ENCODE data around the gene KLF7. TPM values are rescaled to one million over a fixed set of nuclear protein-coding genes. Genes with fewer than 3 reads are reported as not detected.

KLF7 gene
- total RNA-seq, 1 experiment from 2014 or later = 17.1 TPM

DNA sequence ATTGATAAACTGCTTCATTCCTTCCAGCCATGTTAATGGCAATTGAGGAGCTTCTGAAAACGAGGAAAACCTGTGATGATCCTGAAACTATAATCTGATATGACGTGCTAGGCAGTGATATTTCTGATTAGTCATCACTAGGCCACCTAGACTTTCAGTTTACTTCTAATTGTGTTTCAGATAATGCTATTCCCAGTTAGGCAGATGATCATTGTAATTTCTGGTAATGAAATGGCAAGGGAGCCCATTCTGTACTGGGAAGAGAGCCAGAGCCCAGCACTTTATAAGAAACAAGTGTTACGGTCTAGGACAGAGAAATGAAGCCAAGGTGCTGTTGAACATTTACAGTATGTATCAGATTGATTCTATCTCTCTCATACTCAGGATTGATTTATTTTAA lies 120.2 kb downstream of the KLF7 start:
- CTCF ChIA-PET = no interaction called here
- DNase-seq (ENCODE audit: low read depth, low spot score) = no peak
- no TSS peak for BruUV-seq (replicated peaks)
- no peaks in the 10 kb centered on the region for H3K4me1 ChIP-seq (ENCODE audit: control insufficient read depth, insufficient read depth, low read length)
- no peak for ATAC-seq
- no peak overlapping the region for H3K27ac ChIP-seq (ENCODE audit: low read length)
- no peaks in the 10 kb centered on the region for H3K9me3 ChIP-seq (ENCODE audit: control insufficient read depth, insufficient read depth, low read depth, low read length)
- no peaks in the 10 kb centered on the region for H3K27me3 ChIP-seq (ENCODE audit: control insufficient read depth, insufficient read depth, low read length)
- H3K36me3 ChIP-seq (ENCODE audit: control insufficient read depth, insufficient read depth, low read length) = no peaks in the 10 kb centered on the region
- intact Hi-C loops (cut with micrococcal nuclease; ENCODE audit: unreplicated experiment) (no loop called here), in situ Hi-C loops (cut with HindIII; ENCODE audit: low pct_unique_long_range_greater_than_20kb, low sequenced_read_pairs) (no loop called here)
- no peak overlapping the region for H3K4me3 ChIP-seq (ENCODE audit: low read depth in 2 of 2, low read length in 2 of 2)
- TF ChIP-seq, protein P1, sequence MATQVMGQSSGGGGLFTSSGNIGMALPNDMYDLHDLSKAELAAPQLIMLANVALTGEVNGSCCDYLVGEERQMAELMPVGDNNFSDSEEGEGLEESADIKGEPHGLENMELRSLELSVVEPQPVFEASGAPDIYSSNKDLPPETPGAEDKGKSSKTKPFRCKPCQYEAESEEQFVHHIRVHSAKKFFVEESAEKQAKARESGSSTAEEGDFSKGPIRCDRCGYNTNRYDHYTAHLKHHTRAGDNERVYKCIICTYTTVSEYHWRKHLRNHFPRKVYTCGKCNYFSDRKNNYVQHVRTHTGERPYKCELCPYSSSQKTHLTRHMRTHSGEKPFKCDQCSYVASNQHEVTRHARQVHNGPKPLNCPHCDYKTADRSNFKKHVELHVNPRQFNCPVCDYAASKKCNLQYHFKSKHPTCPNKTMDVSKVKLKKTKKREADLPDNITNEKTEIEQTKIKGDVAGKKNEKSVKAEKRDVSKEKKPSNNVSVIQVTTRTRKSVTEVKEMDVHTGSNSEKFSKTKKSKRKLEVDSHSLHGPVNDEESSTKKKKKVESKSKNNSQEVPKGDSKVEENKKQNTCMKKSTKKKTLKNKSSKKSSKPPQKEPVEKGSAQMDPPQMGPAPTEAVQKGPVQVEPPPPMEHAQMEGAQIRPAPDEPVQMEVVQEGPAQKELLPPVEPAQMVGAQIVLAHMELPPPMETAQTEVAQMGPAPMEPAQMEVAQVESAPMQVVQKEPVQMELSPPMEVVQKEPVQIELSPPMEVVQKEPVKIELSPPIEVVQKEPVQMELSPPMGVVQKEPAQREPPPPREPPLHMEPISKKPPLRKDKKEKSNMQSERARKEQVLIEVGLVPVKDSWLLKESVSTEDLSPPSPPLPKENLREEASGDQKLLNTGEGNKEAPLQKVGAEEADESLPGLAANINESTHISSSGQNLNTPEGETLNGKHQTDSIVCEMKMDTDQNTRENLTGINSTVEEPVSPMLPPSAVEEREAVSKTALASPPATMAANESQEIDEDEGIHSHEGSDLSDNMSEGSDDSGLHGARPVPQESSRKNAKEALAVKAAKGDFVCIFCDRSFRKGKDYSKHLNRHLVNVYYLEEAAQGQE (IDR thresholded peaks at IDR 0.05; ENCODE audit: insufficient read depth in 1 of 2, low read depth in 2 of 2, low read length in 1 of 2) = no peak
- TF ChIP-seq POLR2AphosphoS5 (IDR thresholded peaks at IDR 0.05; ENCODE audit: low read depth, low read length) = no peak
- POLR2A ChIA-PET = no interaction called here

DNA sequence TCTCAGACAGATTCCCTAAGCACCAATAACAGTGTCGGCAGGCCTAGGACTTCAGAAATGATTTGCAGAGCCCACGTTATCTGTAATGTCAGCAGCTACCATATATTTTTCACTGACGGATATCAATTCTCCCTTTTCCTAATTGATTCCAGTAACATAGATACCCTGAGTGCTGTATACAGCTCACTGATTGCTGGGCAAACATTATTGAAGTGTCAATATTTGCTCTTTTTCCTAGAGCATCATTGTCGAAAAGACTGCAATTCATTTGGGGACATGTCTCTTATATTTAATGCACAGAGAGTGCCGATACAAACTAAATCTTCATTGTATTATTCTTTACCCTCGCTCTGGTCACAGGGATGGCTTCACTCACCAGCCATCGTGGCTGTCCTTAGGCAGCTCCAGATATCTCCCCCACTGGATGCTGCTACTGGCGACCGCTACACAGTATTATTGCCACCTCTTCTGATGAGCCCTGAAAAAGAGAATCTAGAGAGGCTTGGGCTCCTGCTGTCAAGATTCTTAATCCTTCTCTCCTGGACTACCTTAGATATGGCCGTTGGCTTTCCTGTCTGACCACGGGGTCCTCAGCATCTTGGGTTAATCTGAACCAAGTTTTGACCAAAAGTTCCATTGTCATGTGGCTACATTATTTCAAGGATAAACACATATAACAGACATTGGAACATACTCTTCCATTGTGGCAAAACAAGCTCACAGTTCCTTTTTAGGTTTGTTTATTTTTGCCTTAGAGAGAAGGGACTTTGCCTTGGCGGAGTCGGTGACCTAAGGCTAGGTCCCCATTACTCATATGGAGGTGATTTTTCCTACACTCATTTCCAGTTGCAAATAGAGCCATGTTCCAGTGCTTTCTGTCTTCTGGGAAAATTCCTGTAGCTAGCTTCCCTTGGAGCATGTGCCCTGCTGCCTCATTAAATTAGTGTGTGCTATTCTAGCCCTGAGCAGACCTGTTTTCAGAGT lies 121.1 kb downstream of the KLF7 start:
- Histone ChIP-seq H3K27me3 (ENCODE audit: control insufficient read depth, insufficient read depth, low read length) (no peaks in the 10 kb centered on the region), H3K4me3 (ENCODE audit: low read depth in 2 of 2, low read length in 2 of 2) (no peak overlapping the region), H3K36me3 (ENCODE audit: control insufficient read depth, insufficient read depth, low read length) (no peaks in the 10 kb centered on the region), H3K27ac (ENCODE audit: low read length) (no peak overlapping the region), H3K4me1 (ENCODE audit: control insufficient read depth, insufficient read depth, low read length) (no peaks in the 10 kb centered on the region), H3K9me3 (ENCODE audit: control insufficient read depth, insufficient read depth, low read depth, low read length) (no peaks in the 10 kb centered on the region)
- in situ Hi-C loops (cut with HindIII; ENCODE audit: low pct_unique_long_range_greater_than_20kb, low sequenced_read_pairs) (no loop called here), intact Hi-C loops (cut with micrococcal nuclease; ENCODE audit: unreplicated experiment) (no loop called here)
- ChIA-PET POLR2A (no interaction called here), CTCF (no interaction called here)
- ATAC-seq = no peak
- no peak for DNase-seq (ENCODE audit: low read depth, low spot score)
- TF ChIP-seq TCF7L2 (IDR thresholded peaks at IDR 0.05; ENCODE audit: low read depth, low read length) = no peak
- TF ChIP-seq, protein P2, sequence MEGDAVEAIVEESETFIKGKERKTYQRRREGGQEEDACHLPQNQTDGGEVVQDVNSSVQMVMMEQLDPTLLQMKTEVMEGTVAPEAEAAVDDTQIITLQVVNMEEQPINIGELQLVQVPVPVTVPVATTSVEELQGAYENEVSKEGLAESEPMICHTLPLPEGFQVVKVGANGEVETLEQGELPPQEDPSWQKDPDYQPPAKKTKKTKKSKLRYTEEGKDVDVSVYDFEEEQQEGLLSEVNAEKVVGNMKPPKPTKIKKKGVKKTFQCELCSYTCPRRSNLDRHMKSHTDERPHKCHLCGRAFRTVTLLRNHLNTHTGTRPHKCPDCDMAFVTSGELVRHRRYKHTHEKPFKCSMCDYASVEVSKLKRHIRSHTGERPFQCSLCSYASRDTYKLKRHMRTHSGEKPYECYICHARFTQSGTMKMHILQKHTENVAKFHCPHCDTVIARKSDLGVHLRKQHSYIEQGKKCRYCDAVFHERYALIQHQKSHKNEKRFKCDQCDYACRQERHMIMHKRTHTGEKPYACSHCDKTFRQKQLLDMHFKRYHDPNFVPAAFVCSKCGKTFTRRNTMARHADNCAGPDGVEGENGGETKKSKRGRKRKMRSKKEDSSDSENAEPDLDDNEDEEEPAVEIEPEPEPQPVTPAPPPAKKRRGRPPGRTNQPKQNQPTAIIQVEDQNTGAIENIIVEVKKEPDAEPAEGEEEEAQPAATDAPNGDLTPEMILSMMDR (IDR thresholded peaks at IDR 0.05) = no peak
- no TSS peak for BruUV-seq (replicated peaks)

DNA sequence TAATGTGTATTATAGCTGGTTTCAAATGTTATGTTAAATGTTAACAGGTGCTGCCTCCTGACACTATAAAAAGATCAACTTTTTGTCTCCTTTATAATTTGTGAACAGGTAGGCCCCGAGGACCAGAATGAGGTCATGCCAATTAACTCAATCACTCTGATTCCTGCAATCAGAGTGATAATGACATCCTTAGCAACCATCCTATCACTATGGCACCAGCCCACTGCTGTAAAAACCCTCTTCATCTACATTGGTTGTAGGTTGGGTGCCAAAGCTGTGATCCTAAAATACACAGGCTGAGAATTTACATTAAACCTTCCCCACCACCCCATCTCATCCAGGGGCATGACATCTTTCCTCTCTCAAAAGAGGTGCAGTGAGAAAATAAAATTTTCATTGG lies 122.9 kb downstream of the KLF7 start:
- CTCF ChIA-PET = no interaction called here
- intact Hi-C loops (cut with micrococcal nuclease; ENCODE audit: unreplicated experiment) (no loop called here), in situ Hi-C loops (cut with HindIII; ENCODE audit: low pct_unique_long_range_greater_than_20kb, low sequenced_read_pairs) (no loop called here)
- H3K27me3 ChIP-seq (ENCODE audit: control insufficient read depth, insufficient read depth, low read length) = no peaks in the 10 kb centered on the region
- H3K27ac ChIP-seq (ENCODE audit: low read length) = no peak overlapping the region
- H3K36me3 ChIP-seq (ENCODE audit: control insufficient read depth, insufficient read depth, low read length) = no peaks in the 10 kb centered on the region
- POLR2A ChIA-PET = no interaction called here
- no peaks in the 10 kb centered on the region for H3K9me3 ChIP-seq (ENCODE audit: control insufficient read depth, insufficient read depth, low read depth, low read length)
- no peak for ATAC-seq
- no peak for DNase-seq (ENCODE audit: low read depth, low spot score)
- no TSS peak for BruUV-seq (replicated peaks)
- H3K4me3 ChIP-seq (ENCODE audit: low read depth in 2 of 2, low read length in 2 of 2) = no peak overlapping the region
- H3K4me1 ChIP-seq (ENCODE audit: control insufficient read depth, insufficient read depth, low read length) = no peaks in the 10 kb centered on the region
- TF ChIP-seq, protein P1 (IDR thresholded peaks at IDR 0.05; ENCODE audit: insufficient read depth in 1 of 2, low read depth in 2 of 2, low read length in 1 of 2) = no peak
- TF ChIP-seq TCF7L2 (IDR thresholded peaks at IDR 0.05; ENCODE audit: low read depth, low read length) (no peak), POLR2AphosphoS5 (IDR thresholded peaks at IDR 0.05; ENCODE audit: low read depth, low read length) (no peak), SIN3A (IDR thresholded peaks at IDR 0.05; ENCODE audit: borderline replicate concordance, insufficient read depth, low read depth, low read length) (no peak)
- TF ChIP-seq, protein P2 (IDR thresholded peaks at IDR 0.05) = no peak
